NCI-H446 (cell line): Measurements from ENCODE around the gene CIITA.
"Not testable (repeated sequence)": the region's sequence is repeated elsewhere in the genome, so short reads cannot be mapped to it uniquely, and the experiment has no call there.

Experiments used
- DNase-seq, 2 experiments: peaks; one replicate each; lab custom pipeline; 2025; lab: John Stamatoyannopoulos, UW

CIITA gene

DNA sequence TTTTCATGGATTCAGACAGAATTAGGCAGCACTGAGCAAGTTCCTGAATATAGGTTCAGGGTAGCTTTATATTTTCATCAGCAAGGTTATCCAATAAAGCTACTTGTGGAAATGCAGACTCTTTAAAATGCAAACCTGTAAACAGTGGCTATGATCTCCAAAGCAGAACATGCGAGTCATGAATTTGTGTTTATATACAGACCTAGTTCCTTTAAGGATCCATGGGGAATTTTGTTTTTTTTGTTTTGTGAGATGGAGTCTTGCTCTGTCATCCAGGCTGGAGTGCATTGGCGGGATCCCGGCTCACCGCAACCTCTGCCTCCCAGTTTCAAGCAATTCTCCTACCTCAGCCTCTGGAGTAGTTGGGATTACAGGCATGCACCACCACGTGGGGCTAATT lies 82.2 kb downstream of the CIITA start:
- no peak for DNase-seq

DNA sequence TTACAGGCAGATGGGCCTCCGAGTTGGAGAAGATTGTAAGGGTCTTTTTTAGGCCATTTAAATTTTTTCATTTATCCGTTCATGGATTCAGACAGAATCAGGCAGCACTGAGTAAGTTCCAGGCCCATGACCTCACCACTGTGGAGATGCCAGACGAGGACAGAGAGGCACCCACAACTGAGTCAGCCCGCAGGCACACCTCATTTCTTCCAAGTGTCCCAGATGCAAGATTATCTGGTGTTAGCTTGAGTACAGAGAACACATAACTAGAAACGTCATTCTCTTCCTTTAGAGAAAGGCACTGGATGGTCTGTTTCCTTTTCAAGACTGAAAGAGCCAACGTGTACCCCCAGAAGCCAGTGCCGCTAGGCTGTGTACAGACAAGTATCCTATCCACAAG lies 84.2 kb downstream of the CIITA start:
- DNase-seq: no peak

DNA sequence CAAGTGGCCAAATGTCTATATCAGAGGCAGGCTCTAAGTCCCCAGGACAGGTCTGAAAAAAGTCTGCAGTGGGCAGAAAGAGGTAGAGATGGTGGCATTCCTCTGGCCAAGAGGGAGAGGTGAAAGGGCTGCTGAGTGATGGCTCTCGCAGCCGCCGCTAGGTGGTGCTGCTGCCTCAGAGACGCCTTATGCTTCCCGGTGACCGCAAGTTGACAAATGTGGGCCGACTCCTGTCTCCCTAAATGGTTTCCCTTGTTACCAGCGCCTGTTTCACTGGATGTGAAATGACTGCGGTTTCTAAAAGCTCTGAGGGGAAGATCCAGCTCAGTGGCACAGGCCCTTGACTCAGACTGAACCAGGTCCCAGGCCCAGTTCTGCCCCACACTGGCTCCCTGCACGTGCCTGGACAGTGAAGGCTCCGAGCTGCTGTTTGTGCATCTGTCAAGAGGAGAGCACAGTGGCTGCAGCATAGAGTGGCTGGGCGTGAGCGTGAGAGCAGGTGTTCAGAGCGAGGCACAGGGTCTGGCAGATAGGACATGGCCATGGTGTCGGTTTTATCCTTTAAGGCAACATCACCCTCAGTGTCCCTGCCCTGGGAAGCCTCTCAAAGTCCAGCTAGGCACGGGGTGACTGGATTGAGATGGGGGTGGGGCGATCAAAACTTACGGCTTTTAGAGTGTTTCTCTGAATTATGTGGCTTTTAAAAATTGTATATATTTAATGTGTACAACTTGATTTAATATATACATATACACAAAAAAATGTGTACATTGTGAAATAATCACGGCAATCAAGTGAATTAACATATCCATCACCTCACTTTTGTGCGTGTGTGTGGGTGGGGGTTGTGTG lies 87.3 kb downstream of the CIITA start:
- peak; percentile 38 to 79 for DNase-seq

DNA sequence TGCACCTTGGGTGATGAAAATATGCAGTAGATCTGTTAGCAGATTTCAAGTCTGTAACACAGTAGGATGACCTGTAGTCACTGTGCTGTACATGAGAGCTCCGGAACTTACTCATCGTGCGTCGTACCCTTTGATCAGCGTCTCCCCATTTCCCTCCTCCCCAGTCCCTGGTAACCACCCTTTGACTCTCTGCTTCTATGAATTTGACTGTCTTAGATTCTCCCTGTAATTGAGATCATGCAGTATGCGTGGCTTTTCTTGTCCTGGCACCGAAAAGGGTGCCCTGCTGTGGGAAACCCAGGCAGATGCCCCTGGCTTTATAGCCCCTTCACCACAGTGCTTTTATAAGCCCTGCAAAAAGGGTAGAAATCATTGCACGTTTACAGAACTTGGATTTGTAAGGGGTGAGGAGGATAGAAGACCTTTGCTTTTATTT lies 87.9 kb downstream of the CIITA start:
- DNase-seq: no peak

DNA sequence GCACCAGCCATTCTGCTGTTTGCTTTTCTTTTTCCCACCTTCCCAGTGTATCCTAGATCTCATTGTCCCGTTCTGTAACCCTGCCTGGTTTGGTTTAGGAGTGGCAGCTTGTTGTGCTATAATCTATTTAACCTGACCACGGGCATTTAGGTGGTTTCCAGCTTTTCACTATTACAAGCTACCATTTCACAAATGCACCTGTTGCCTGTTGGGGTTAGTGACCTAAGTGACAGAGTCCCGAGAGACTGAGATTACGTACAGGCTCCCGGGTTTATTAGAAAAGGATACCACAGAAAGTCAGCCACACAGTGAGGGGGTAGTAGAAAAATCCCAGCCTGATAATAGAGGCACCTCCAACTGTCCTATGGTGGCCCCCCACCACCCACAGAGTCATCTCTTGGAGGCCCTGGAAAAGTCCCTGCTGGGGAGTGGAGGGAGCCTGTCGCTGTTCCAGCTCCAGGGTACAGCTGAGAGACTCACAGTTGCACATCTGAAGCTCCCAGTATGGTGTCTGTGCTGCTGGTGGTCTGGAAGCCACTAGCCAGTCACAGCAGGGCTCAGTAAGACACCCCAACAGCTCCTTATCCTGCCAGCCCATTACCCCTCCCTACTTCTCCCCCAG lies 88.5 kb downstream of the CIITA start:
- DNase-seq: no peak

DNA sequence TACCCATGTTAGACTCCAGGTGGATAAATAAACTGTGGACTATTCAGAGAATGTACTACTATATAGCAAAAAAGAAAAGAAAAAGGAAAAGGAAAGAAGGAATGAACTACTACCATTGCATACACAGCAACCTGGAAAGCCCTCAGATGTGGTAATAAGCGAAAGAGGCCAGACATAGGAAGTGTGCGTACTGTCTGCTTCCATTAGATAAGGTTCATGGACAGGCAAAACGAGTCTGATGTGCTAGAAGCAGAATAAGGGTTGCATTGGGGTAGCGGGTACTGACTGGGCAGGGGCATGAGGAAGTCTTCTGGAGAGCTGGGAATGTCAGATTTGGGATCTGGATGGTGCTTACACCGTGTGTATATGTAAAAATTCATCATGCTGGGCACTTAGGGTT lies 89.1 kb downstream of the CIITA start:
- DNase-seq: no peak

DNA sequence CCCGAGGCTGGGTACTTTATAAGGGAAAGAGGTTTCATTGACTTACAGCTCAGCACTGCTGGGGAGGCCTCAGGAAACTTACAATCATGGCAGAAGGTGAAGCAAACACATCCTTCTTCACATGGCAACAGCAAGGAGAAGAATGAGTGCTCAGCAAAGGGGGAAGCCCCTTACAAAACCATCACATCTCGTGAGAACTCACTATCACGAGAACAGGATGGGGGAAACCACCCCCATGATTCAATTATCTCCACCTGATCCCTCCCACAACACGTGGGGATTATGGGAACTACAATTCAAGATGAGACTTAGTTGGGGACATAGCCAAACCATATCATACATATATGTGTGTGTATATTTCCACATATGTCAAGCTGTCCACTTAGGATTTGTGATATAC lies 89.6 kb downstream of the CIITA start:
- not testable (repeated sequence) for DNase-seq

DNA sequence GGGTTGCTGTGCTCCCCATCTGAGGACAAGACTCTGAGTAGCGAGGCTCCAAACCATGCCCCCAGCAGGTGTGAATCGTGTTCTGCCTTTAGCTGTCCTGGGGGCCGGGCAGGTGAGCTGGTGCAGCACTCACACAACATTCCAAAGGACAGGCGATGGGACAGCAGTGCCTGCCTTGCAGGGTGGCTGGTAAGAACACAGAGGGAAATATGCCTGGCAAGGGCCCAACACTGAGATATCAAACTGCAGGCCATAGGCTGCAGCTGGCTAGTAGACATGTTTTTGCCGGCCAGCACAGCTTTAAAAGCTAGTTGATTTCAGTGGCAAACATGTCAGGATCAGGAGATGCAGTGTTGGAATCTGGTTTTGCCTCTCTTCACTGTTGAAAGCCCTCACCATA lies 91.0 kb downstream of the CIITA start:
- DNase-seq: no peak

DNA sequence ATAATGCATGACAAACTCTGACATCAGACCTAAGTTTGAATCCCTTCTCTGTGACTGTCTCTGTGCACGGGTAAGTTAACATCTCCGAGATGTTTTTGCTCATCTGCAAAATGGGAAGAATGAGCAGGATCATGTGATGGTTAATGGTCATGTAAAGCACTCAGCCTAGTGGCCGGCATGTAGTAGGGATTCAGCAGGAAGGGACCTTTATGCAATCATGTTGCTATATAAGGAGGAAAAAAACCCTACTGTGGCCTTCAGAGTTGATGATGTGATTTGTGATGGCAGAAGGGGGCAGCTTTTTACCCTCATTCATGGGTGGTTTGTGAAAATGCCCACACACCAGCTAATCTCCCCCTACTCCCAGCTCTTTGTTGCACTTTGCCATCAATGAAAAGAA lies 91.5 kb downstream of the CIITA start:
- no peak for DNase-seq

DNA sequence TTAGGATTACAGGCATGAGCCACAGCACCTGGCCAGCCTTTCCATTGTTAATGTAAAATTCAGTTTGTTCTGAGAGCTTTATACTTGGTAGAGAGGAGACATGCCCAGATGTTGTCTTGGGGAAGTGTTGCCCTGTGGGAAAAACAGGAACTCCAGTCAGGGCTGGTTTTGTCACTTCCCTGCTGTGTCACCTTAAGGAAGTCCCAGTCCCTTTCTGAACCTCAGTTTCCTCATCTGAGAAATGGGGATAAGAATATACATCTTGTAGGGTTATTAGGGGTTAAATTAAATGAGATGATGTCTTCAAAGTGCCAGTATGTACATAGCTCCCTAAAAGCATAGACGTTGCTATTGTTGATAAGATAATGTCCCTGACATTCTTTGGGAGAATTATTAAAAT lies 92.6 kb downstream of the CIITA start:
- no peak for DNase-seq

DNA sequence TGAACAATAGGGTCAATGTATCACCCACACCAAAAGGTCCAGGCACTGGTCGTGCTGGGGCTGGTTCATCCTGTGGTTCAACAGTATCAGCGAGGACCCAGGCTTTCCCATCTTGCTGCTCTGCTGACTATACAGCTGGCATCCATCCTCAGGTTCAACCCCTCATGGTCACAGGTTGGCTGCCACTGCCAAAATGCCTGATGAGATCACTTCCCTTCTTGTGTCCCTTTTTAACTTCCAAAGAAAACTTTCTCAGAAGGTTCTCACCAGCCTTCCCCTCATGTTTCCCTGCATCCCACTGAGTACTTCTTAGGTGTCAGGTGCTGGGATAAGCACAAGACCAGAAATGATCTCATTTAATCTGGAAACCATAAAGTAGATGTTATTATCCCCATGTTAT lies 93.1 kb downstream of the CIITA start:
- DNase-seq: no peak

DNA sequence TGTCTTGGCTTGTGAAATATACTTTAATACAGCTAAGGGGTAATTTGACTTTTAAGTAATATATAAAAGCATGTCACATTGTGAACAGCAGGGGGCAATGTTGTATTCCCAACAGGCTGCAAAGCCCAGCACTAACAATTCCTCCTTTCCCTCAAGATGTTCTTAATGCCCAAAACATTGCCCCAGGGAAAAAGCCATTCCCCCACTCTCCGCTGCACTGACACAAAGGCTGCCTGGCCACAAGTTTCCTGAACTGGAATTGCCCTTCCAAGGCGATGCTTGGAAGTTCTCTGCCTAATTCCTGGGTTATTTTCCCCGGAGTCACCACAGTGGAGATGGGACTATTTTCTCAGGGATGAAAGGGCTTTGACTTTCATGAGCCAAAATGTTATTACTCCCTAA lies 94.6 kb downstream of the CIITA start:
- DNase-seq: peak; percentile 23 to 78

DNA sequence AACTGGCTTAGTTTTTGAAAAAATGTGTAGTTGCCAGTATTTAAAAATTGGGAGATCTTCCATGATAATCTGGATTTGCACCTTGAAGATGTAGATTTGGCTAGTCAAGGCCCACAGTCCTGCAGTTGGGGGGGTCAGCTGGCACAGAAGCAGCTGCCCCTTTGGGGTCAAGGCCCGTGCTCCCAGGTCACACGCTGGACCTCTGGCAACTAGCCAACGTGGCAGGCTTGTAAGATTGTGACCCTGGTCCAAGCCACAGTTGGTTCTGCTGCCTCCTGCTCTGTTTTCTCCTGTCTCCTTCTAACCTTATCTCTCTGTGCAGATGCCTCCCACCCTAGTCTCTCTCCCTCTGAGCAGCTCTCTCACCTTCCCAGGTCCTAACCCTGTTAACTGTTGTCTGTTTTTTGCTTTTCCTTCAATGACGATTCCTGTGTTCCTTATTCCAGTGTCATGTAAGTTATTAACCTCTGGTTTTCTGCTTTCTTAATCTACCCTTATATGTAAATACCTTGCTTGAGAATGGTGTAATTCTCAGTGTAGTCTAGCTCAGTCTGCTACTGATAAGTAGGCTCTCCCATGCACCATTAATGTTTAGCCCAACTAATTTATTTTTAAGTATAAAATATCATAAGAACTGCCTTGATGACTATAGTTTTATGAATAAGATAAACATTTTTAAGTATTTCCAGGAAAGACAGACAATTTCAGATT lies 95.3 kb downstream of the CIITA start:
- DNase-seq: no peak

DNA sequence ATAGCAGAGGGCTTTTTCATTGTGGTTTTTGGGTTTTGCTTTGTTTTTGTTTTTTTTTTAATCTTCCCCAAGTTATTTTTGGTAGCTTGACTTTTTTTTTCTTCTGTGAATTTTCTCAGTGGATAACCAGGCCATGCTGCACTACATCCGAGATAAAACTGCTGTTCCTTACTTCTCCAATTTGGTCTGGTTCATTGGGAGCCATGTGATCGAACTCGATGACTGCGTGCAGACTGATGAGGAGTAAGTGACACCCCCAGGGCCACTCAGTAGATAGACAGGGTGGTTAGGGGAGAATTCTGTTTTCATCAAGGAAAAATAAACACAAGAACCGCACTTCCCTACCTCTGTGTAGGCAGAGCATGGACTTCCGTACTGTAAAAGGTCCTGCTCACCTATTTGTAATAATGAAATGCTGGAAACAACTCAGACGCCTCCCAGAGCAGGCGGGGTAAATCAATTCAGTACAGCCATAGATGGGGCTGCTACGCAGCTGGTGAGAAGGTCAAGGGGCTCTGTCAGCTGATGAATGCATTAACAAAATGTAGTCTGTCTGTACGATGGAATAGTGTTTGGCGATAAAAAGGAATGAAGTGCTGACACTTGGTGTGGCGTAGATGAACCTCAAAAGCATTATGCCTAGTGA lies 95.9 kb downstream of the CIITA start:
- no peak for DNase-seq

DNA sequence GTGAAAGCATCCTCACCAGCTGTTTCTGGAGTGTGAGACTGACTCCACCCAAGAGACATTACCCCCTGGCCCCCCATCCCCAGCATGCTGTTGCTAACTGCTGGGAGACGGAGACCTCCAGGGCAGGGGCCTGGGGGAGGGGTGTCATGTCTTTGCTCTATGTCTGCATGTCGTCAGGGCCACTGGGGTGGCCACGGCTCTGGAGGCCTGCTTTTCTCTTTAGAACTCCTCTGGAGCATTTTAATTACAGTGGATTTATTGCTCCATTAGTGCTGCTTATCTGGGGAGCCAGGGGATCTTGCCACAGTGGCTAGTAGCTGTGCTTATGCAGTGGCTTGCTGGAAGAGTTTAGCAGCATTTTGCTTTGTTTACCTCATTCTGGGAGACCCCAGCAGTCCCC lies 99.6 kb downstream of the CIITA start:
- DNase-seq: no peak

DNA sequence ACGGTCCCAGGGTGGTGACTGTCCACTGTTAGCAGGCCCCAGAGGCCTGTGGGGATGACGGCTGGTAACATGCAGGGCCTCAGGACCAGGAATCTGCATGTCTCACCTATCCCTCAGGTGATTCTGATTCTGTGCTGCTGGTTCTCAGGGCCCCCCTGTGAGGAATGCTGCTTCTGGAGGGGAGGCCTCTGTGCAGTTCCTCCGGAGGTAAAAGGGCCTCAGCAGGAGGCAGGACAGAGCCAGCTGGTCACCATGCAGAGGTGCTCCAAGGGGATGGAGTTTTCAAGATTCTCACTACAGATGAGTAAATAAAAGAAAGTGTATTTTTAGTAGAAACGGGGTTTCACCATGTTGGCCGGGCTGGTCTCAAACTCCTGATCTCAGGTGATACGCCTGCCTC lies 101.1 kb downstream of the CIITA start:
- DNase-seq: no peak

DNA sequence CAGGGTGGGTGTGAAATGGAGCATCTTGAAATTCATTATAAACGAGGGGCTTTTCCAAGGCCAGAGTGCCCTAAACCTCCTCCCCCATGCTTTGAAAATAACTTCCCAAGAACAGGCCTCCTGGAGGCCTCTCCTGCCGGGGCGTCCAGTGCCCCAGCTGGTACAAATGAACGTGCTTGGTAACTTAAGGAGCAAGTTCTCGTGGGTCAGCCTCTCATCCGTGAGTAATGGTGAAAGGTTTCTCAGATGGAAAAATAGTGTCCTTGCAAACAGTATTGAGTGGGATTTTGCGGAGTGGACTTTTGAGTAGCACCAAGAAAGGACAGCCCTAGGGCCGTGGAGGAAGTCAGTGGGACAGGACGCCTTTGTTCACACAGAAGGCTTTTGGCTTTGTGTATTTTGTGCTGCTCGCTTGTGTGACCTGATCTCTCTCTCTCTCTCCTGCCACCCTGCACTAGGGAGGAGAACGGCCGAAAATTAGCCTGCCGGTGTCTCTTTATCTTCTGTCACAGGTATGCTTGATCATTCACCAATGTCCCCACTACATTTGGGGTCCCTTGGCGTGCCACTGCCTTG lies 102.0 kb downstream of the CIITA start:
- no peak for DNase-seq

DNA sequence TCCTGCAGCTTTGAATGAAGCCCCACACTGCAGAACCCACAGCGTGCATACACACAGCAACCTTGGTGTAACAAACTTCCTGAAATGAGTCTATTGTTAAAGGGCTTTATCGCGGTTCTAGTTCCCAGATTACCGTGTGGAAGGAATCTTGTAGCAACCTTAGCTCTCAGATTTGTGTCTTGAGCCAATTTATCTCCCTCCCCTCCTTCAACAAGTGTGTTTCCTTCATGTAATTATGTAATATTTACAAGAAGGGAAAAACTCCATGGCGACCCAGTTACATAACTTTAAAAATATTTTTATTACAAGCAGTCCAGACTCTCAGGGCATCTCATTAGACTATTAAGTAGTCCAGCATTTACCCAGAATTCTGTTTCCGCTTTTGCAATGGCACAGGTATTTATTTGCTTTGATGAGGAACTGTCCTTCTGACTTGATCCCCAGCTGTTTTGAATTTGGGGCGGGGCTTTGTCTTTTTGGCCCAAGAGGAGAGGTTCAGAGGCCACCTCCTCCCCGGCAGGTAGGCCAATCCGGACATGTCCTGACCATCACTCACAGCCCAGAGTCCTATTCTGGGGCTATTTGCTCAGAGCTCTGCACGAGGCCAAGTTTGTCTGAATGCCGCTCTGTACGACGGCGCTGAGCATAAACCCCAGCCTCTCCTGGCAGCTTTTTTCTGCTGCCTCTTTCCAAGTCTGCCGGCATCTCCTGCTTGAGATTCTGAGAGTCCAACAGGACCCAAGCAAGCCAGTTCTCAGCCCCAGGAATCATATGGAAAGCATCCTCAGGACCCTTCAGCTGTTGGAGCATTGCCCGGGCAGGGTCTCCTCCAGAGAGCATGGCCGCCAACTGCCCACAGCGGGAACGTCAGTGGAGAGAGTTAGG lies 103.0 kb downstream of the CIITA start:
- no peak for DNase-seq

DNA sequence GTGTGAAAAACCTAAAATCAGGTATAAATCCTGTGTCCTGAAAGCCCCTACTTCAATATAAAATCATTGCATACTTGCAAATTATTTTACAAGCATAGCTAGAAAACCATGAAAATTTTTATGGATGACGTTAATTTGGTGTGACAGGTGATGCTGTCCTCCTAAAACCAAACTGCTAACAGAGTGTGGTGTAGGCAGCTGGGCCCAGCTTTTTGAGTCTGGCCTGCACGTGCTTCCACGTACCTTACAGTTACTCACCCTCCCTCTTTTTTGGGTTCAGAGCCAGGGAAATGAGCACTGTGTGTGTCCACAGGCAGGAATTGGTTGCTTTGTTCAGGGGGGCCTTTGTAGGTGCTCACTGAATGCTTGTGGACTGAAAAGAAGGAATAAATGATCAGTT lies 103.8 kb downstream of the CIITA start:
- DNase-seq: no peak

DNA sequence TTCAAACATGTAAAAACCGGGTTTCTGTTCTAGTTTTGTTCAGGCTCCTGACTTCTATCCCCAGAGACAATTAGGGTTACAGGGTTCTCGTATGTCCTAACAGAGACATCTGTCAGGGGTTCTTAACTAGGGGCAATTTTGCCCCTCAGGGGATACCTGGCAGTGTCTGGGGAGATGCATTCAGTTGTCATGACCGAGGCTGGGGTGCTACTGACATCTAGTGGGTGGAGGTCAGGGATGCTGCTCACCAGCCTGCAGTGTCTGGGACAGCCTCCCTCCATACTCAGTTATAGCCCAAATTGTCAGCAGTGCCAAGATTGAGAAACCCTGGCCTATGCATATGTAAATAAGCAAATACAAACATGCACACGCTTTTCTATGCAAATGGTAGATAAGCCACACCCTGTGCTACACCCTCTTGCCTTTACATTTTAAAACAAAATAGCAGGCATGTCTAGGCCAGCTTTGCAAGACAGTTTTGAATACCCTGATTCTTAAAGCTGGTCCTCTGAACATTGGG lies 104.8 kb downstream of the CIITA start:
- DNase-seq: no peak
